Neural cell (in vitro differentiated cells): ENCODE measurements around the gene NAT9.

Experiments used
- CTCF ChIP-seq: fragments of 450-650 bp; IDR thresholded peaks from 2 replicates; pipeline ENCODE4 v1.5.1; 2014; ENCODE audit warnings: antibody characterized with exemption, mild to moderate bottlenecking, moderate library complexity; ENCODE audit not compliant: poor library complexity, severe bottlenecking
- EZH2 ChIP-seq: fragments of 200-600, 300-800 bp; shearing (Covaris generic), sonication (generic); IDR thresholded peaks from 2 replicates; pipeline ENCODE4 v1.6.1; 2014; ENCODE audit warnings: antibody characterized with exemption, low read length, borderline replicate concordance, mild to moderate bottlenecking; ENCODE audit not compliant: insufficient read depth, poor library complexity, severe bottlenecking
- POLR2AphosphoS5 ChIP-seq: IDR thresholded peaks from 2 replicates; pipeline ENCODE4 v1.6.1; 2012
- RAD21 ChIP-seq: fragments of 450-650 bp; conservative IDR thresholded peaks from 2 replicates; pipeline ENCODE4 v1.6.1; 2014; ENCODE audit warnings: antibody characterized with exemption, mild to moderate bottlenecking, moderate library complexity
- REST ChIP-seq: IDR thresholded peaks from 2 replicates; pipeline ENCODE4 v1.6.1; 2012; ENCODE audit warnings: borderline replicate concordance

GRCh38 chr17:74814453-74814852, 38.3 kb upstream of the NAT9 start:
- TF ChIP-seq POLR2AphosphoS5 (no peak), CTCF (no peak), EZH2 (no peak), REST (no peak), RAD21 (no peak)
